Esophagus muscularis mucosa (tissue), 3 donors: ENCODE measurements around the gene TRIM71.

Source experiments
- POLR2A ChIP-seq: fragments of 450-650 bp; IDR thresholded peaks from one replicate; pipeline ENCODE4 v1.6.1; 2017; ENCODE audit warnings: antibody characterized with exemption, moderate library complexity, mild to moderate bottlenecking, low read depth
- POLR2AphosphoS5 ChIP-seq, 2 donors: sonication (generic); formaldehyde crosslinking; IDR thresholded peaks; one replicate each; pipeline ENCODE4 v1.6.1; 2017; ENCODE audit warnings: antibody characterized with exemption in 2 of 2
- TF ChIP-seq, protein P1 (sequence below), 3 experiments: fragments of 200-600 bp in 2 of 3; fragments of 450-650 bp in 1 of 3; sonication (generic) in 2 of 3; IDR thresholded peaks; one replicate each; pipeline ENCODE4 v1.5.1; 2017 to 2019; ENCODE audit warnings: antibody characterized with exemption in 3 of 3, mild to moderate bottlenecking in 2 of 3, moderate library complexity in 1 of 3

DNA sequence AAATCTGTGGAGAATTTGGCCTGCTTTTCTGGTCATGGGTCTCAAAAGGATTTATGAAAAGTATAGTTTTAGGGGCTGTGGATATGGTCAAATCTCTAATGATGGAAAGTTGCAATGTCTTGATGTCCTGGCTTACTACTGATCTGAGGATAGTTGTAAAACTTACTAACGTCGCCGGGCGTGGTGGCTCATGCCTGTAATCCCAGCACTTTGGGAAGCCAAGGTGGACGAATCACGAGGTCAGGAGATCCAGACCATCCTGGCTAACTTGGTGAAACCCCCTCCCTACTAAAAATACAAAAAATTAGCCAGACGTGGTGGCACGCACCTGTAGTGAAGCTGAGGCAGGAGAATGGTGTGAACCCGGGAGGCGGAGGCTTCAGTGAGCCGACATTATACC lies 19.6 kb downstream of the TRIM71 start:
- TF ChIP-seq POLR2AphosphoS5 (IDR thresholded peaks at IDR 0.05) (no peak), POLR2A (no peak)
- TF ChIP-seq, protein P1, sequence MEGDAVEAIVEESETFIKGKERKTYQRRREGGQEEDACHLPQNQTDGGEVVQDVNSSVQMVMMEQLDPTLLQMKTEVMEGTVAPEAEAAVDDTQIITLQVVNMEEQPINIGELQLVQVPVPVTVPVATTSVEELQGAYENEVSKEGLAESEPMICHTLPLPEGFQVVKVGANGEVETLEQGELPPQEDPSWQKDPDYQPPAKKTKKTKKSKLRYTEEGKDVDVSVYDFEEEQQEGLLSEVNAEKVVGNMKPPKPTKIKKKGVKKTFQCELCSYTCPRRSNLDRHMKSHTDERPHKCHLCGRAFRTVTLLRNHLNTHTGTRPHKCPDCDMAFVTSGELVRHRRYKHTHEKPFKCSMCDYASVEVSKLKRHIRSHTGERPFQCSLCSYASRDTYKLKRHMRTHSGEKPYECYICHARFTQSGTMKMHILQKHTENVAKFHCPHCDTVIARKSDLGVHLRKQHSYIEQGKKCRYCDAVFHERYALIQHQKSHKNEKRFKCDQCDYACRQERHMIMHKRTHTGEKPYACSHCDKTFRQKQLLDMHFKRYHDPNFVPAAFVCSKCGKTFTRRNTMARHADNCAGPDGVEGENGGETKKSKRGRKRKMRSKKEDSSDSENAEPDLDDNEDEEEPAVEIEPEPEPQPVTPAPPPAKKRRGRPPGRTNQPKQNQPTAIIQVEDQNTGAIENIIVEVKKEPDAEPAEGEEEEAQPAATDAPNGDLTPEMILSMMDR (IDR thresholded peaks at IDR 0.05): no peak
